ENCODE data around the gene MSRB1. TPM values are rescaled to one million over a fixed set of nuclear protein-coding genes. Genes with fewer than 3 reads are reported as not detected.

The MSRB1 gene
- total and polyA plus RNA-seq, 2 of the 13 experiments (the other 11 are each of a cell fraction or from before 2014, with no cell fraction given), result 32.1 to 75.4 TPM

DNA sequence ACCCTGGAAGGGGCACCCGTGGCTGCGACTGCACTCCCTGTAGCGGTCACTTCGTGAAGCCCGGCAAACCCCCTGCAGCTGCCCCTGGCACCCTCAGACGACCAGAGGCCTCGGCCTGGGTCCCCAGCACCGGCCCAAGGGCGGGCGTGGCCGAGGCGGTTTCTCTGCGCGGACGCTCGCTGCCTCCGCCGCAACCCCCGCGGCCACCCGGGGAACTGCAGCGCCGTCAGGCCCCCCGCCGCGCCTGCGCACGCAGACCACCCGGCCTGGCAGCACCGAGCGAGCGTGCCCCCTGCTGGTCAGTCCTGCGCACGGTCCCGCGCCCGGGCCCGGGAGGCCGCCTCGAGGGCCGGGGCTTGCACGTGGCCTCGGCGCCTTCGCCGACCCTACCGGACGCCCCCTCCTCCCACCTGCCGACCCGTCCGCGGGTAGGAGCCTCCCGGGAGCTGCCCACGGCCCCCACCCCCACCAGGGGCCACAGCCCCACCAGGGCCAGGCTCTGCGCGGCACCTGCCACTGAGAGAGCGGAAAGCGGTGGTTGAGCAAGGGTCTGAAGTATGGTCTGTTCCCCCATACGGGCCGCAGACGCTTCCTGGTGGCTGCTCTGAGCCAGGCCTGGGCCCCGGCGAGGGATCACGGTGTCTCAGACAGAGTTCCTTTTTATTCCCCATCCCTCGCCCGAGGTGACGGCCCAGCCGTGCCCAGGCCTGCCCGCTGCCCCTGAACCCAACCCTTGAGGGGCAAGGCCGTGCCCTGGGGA lies 13.2 kb downstream of the MSRB1 start (continued):
- TF ChIP-seq UBTF (CRISPR knock-in tag; IDR thresholded peaks at IDR 0.05) (peak; percentile 68; the same call in 1 of the 2 replicates), ZNF383 (CRISPR knock-in tag; IDR thresholded peaks at IDR 0.05; ENCODE audit: borderline replicate concordance) (peak; percentile 85; the same call in 1 of the 2 replicates), ZNF431 (CRISPR knock-in tag; IDR thresholded peaks at IDR 0.05; ENCODE audit: borderline replicate concordance, low read depth) (0 out of 2 replicates have a peak, but pooled peaks have one; percentile 14), REST (IDR thresholded peaks at IDR 0.05; ENCODE audit: borderline replicate concordance in 1 of 2, low read depth in 1 of 2, low read length in 2 of 2) (no peak), TBX3 (IDR thresholded peaks at IDR 0.05; ENCODE audit: borderline replicate concordance) (no peak), ZSCAN20 (CRISPR knock-in tag; IDR thresholded peaks at IDR 0.05; ENCODE audit: borderline replicate concordance) (0 out of 2 replicates have a peak, but pooled peaks have one; percentile 52), HNRNPK (IDR thresholded peaks at IDR 0.05; ENCODE audit: low read depth, low read length, poor library complexity, severe bottlenecking) (peak; percentile 13), ARID5B (CRISPR knock-in tag; IDR thresholded peaks at IDR 0.05) (peak; percentile 7; the same call in 1 of the 2 replicates), EED (CRISPR knock-in tag; IDR thresholded peaks at IDR 0.05) (peak; percentile 93), MEF2D (CRISPR knock-in tag; IDR thresholded peaks at IDR 0.05) (no peak), KDM1A (CRISPR knock-in tag; IDR thresholded peaks at IDR 0.05) (no peak), ZNF253 (CRISPR knock-in tag; IDR thresholded peaks at IDR 0.05; ENCODE audit: borderline replicate concordance) (peak; percentile 90; the same call in 1 of the 2 replicates), ZSCAN29 (CRISPR knock-in tag; conservative IDR thresholded peaks at IDR 0.05) (no peak; the same call in 1 of the 2 replicates), BRCA1 (CRISPR knock-in tag; IDR thresholded peaks at IDR 0.05) (no peak), THRA (CRISPR knock-in tag; IDR thresholded peaks at IDR 0.05; ENCODE audit: borderline replicate concordance) (peak; percentile 52), HNRNPUL1 (IDR thresholded peaks at IDR 0.05; ENCODE audit: low read depth, low read length) (no peak)

Data from HepG2 (cell line).